Stimulated activated CD8-positive, alpha-beta memory T cell treated with anti-CD3 and anti-CD28 coated beads, Interleukin-7, amount 100 ng/mL, for 1 hour (primary cell): ENCODE data around the gene RAI14.
"Not testable (repeated sequence)": the region's sequence is repeated elsewhere in the genome, so short reads cannot be mapped to it uniquely, and the experiment has no call there.

Experiments used
- DNase-seq, 2 donors: peaks; one replicate each; pipeline ENCODE4 v3.0.0-alpha.2; 2020; ENCODE audit warnings: low read depth in 2 of 2

The RAI14 gene

GRCh38 chr5:34770486-34770885 lies 114.4 kb downstream of the RAI14 start:
- DNase-seq = no peak

DNA sequence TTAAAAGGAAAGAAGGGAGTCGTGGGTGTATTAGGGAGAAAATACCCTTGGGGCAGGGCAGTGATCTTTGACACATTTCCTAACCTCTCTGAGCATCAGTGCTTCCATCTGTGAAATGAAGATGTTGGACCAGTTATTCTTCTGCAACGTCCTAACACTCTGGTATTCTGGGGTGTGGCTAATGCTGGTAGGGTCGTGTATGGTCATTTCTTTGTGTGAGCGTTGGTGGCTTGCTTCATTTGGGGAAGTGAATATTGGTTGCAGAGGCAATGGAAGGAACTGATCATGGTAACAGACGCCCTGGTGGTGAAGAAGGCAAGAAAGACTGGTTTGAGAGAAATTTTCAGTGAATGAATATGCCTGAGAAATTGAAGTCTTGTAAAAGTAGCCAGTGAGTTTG lies 114.9 kb downstream of the RAI14 start:
- DNase-seq = no peak

GRCh38 chr5:34772267-34773098 lies 116.4 kb downstream of the RAI14 start:
- no peak for DNase-seq

DNA sequence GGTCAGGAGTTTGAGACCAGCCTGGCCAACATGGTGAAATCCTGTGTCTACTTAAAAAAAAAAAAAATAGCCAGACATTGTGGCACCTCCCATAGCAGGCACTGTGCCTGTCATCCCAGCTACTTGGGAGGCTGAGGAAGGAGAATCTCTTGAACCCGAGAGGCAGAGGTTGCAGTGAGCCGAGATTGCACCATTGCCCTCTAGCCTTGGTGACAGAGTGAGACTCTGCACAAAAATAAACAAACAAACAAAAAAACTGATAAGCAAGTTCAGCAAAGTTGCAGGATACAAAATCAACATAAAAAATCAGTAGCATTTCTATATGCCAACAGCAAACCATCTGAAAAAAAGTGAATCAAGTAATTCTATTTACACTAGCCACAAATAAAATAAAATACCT lies 118.0 kb downstream of the RAI14 start:
- no peak for DNase-seq

DNA sequence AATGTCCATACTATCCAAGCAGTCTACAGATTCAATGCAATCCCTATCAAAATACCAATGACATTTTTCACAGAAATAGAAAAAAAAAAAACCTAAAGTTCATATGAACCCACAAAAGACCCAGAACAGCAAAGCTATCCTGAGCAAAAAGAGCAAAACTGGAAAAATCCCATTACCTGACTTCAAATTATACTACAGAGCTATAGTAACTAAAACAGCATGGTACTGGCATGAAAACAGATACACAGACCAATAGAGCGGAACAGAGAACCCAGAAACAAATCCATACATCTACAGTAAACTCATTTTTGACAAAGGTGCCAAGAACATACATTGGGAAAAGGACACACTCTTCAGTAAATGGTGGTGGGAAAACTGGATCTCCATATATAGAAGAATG lies 118.5 kb downstream of the RAI14 start:
- not testable (repeated sequence) for DNase-seq

GRCh38 chr5:34775886-34776285 lies 119.8 kb downstream of the RAI14 start:
- no peak for DNase-seq

- no peak for DNase-seq
These were observed 122.1 kb downstream of the RAI14 start for GRCh38 chr5:34778091-34778850.

DNA sequence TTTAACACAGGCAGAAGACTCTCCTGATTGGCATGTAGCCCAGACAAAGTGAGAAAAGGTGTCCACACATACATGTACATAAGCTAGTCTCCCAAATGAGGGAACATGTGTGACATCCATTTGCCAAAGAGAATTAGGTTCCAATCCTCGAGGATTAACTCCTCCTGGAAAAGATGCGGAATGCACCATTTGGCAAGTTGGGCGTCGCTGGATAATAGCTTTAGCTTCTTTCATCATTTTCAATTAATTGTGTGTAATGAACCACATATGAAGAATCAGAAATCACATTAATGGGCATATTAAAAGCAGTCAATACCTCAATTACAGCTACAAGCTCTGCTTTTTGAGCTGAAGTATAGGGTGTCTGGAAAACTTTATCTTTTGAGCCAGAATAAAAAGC lies 127.8 kb downstream of the RAI14 start:
- DNase-seq = not testable (repeated sequence)

DNA sequence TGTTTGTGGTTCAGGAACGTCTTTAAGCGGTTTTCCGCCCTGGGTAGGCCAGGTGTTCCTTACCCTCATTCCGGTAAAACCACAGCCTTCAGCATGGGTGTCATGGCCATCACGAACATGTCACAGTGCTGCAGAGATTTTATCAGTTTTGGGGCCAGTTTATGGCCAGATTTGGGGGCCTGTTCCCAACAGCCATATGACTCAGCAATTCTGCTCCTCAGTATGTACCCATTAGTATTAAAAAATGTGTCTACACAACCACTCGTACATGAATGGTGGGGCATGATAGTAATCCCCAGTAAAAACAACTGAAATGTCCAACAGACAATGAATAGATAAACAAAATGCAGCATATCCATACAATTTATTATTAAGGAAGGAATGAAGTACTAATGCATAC lies 130.9 kb downstream of the RAI14 start:
- DNase-seq = no peak

- no peak for DNase-seq
These were observed 132.9 kb downstream of the RAI14 start for GRCh38 chr5:34789021-34789531.

- no peak for DNase-seq
These were observed 133.5 kb downstream of the RAI14 start for GRCh38 chr5:34789639-34790038.

GRCh38 chr5:34790069-34790468 lies 133.9 kb downstream of the RAI14 start:
- DNase-seq = no peak

GRCh38 chr5:34791761-34792244 lies 135.7 kb downstream of the RAI14 start:
- DNase-seq = no peak

DNA sequence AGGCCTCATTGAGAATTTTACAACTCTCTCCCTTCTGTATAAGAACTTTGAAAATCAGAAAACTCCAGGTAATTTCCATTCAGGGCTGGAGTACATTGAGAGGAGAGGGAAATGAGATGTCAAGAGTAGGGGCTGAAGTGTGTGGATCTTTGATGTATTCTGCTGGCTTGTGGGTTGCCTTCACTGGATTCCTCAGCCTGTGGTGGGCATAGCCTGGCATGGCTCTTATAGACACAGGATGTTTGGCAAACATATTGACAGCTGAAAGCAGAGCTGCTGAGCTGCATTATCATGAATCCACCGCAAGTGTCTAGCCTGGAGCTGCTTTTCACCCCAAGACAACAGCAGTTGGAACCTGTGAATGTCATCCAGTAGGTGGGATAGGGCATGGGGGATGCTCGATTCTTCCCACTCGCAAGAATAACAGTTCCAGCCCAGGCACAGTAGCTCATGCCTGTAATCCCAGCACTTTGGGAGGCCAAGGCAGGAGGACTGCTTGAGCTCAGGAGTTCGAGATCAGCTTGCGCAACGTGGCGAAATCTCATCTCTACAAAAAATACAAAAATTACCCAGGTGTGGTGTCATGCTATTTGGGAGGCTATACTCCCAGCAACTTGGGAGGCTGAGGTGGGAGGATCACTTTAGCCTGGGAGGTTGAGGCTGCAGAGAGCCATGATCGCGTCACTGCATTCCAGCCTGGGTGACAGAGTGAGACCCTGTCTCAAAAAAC lies 146.9 kb downstream of the RAI14 start:
- DNase-seq = no peak

GRCh38 chr5:34803974-34804732 lies 148.0 kb downstream of the RAI14 start:
- DNase-seq = no peak

GRCh38 chr5:34804913-34805312 lies 148.8 kb downstream of the RAI14 start:
- no peak for DNase-seq

DNA sequence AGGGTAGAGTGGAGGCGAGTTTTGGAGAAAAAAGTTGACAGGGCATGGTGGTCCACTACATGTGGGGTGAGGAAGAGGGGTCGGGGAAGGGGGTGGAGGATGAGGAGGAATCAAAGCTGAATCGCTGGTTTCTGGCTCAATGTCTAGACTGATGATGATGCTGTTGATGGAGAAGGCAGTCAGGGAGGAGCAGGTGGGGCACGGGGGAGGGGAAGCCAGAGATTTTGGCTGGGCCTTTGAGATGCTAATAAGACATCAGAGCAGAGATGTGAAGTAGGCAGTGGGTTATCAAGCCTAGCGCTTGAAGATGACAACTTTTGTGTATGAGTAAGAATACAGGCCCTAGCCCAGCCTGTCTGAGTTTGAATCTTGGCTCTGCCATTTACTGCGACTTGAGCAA lies 150.4 kb downstream of the RAI14 start:
- no peak for DNase-seq

DNA sequence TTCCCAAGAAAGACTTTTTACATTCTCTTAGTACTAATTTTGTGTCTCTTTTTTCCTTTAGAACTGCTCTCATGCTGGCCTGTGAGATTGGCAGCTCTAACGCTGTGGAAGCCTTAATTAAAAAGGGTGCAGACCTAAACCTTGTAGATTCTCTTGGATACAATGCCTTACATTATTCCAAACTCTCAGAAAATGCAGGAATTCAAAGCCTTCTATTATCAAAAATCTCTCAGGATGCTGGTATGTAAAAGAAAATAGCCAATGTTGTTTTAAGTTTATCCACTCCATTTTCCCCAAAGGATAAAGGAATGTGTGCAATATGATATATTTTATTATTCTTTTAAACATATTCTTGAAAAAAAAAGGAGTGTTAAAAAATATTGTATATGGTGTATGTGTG lies 155.6 kb downstream of the RAI14 start:
- no peak for DNase-seq

DNA sequence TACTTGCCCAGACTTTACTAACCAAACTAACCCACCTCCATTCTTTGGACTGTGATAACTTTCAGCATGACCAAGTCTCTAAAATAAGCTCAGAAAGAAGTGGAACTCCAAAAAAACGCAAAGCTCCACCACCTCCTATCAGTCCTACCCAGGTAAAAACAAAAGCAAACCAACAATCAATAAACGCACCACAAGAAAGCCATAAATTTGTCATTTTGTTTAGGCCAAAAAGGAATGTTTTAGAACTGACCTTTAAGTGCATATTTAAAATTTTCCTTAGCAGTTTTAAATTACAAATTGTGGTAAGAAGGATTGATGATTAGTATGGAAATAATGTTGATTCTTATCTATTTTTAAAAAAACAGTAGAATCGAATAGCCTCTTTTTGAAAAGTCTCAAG lies 157.4 kb downstream of the RAI14 start:
- no peak for DNase-seq

- no peak for DNase-seq
These were observed 161.6 kb downstream of the RAI14 start for GRCh38 chr5:34817558-34818351.

GRCh38 chr5:34818717-34819116 lies 162.6 kb downstream of the RAI14 start:
- no peak for DNase-seq
